DOHH2 (cell line): ENCODE measurements around the gene FARP2.

Experiments
- EZH2phosphoT487 ChIP-seq: fragments of 200-600 bp; sonication (generic); IDR thresholded peaks from 2 replicates; pipeline ENCODE4 v1.6.1; 2017; ENCODE audit warnings: borderline replicate concordance, mild to moderate bottlenecking, antibody characterized with exemption, low read length, moderate library complexity, mixed read lengths
- TF ChIP-seq, protein P1 (sequence below): fragments of 200-600 bp; sonication (generic); IDR thresholded peaks from one replicate; pipeline ENCODE4 v1.5.1; 2014; ENCODE audit warnings: antibody characterized with exemption, mild to moderate bottlenecking, low read depth, low read length; ENCODE audit not compliant: poor library complexity, severe bottlenecking

- TF ChIP-seq, protein P1, sequence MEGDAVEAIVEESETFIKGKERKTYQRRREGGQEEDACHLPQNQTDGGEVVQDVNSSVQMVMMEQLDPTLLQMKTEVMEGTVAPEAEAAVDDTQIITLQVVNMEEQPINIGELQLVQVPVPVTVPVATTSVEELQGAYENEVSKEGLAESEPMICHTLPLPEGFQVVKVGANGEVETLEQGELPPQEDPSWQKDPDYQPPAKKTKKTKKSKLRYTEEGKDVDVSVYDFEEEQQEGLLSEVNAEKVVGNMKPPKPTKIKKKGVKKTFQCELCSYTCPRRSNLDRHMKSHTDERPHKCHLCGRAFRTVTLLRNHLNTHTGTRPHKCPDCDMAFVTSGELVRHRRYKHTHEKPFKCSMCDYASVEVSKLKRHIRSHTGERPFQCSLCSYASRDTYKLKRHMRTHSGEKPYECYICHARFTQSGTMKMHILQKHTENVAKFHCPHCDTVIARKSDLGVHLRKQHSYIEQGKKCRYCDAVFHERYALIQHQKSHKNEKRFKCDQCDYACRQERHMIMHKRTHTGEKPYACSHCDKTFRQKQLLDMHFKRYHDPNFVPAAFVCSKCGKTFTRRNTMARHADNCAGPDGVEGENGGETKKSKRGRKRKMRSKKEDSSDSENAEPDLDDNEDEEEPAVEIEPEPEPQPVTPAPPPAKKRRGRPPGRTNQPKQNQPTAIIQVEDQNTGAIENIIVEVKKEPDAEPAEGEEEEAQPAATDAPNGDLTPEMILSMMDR, result no peak
- no peak for TF ChIP-seq EZH2phosphoT487
Measured at GRCh38 chr2:241334813-241335212, 21.3 kb upstream of the FARP2 start.
